ENCODE data around the gene SRSF5. TPM values are rescaled to one million over a fixed set of nuclear protein-coding genes. Genes with fewer than 3 reads are reported as not detected.
A peak's percentile ranks its signal among the peaks of the same experiment; 100 is the strongest.

The SRSF5 gene
- total and polyA plus RNA-seq, 2 of the 13 experiments (the other 11 are each of a cell fraction or from before 2014, with no cell fraction given), result 189 to 277 TPM

DNA sequence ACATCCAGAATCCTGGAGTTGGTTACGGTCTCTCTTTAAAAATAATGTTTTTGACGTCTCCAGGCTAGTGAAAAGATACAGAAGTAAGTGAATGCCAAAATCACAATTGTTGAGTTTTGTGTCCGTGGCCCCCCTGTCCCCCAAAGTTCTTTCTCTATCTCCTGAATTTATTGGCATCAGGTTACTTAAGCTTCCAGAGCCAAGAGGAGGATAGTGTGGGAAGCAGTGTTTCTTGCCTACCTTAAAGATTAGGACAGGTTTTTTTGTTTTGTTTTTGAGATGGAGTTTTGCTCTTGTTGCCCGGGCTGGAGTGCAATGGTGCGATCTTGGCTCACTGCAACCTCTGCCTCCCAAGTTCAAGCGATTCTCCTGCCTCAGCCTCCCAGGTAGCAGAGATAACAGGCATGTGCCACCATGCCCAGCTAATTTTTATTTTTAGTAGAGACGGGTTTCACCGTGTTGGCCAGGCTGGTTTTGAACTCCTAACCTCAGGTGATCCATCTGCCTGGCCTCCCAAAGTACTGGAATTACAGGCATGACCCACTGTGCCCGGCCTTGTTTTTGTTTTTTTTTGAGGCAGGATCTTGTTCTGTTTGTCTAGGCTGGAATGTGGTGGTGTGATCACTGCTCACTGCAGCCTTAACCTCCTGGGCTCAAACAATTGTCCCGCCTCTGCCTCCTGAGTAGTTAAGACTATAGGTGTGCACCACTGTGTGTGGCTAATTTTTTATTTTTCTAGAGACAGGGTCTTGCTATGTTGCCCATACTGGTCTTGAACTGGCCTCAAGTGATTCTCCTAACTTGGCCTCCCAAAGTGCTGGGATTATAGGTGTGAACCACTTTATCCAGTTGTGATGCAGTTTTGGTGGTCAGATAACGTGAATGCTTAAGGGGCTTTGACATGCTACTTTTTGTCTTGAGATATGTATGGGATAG lies 5.4 kb downstream of the SRSF5 start:
- no TSS peak for BruUV-seq (replicated peaks)
- DNase-seq (ENCODE audit: low spot score) (peak; percentile 45), ATAC-seq (peak; percentile 34), FAIRE-seq (no peak)
- in situ Hi-C loops (cut with HindIII; ENCODE audit: extremely low pct_ligation_motif_present, low pct_unique_long_range_greater_than_20kb), result no loop called here
- Histone ChIP-seq H3K4me3 (replicated peaks in 1 of 3; ENCODE audit: insufficient read depth in 1 of 3, low read depth in 2 of 3, low read length in 3 of 3) (no peak overlapping the region), H3K4me1 (ENCODE audit: insufficient read depth, low read length) (peaks cover 61% of the 10 kb centered on the region), H3K79me2 (ENCODE audit: insufficient read depth, low read length) (peaks cover 33% of the 10 kb centered on the region), H3K36me3 (replicated peaks in 1 of 2; ENCODE audit: control insufficient read depth in 1 of 2, insufficient read depth in 2 of 2, low read length in 2 of 2) (peaks cover 18 to 51% of the 10 kb centered on the region in 2 experiments), H3K9ac (ENCODE audit: insufficient read depth, low read depth, low read length) (no peak overlapping the region), H3K27me3 (ENCODE audit: control insufficient read depth in 1 of 2, insufficient read depth in 2 of 2, low read length in 2 of 2) (no peaks in the 10 kb centered on the region; a peak in 1 of 5 replicates), H4K20me1 (ENCODE audit: insufficient read depth, low read length) (peaks cover 34% of the 10 kb centered on the region), H3K9me3 (ENCODE audit: low read length) (no peaks in the 10 kb centered on the region), H3K4me2 (ENCODE audit: low read depth, low read length) (no peak overlapping the region), H2AFZ (ENCODE audit: low read length) (no peak overlapping the region), H3K27ac (ENCODE audit: extremely low read length, insufficient read depth, low read length) (peak overlapping the region; percentile 56)
- WGBS (ENCODE audit: low lambda C conversion rate), result 86% methylated on average over 11 of the region's 11 CpGs
- CTCF ChIA-PET (ENCODE audit: low intra/inter-chr PET ratio, low total read pairs), result no interaction called here
- POLR2A ChIA-PET, result interaction anchor here (1.2 to 4.3 kb wide), 4 partner anchors 21 to 37 kb away, joined by 3 to 31 read pairs (median 8); partner anchors contain the start of gene SLC10A1
- intact Hi-C loops (cut with micrococcal nuclease; ENCODE audit: unreplicated experiment), result no loop called here
- TF ChIP-seq, protein P1, sequence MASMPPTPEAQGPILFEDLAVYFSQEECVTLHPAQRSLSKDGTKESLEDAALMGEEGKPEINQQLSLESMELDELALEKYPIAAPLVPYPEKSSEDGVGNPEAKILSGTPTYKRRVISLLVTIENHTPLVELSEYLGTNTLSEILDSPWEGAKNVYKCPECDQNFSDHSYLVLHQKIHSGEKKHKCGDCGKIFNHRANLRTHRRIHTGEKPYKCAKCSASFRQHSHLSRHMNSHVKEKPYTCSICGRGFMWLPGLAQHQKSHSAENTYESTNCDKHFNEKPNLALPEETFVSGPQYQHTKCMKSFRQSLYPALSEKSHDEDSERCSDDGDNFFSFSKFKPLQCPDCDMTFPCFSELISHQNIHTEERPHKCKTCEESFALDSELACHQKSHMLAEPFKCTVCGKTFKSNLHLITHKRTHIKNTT (CRISPR knock-in tag; IDR thresholded peaks at IDR 0.05), result no peak
- TF ChIP-seq, protein P2, sequence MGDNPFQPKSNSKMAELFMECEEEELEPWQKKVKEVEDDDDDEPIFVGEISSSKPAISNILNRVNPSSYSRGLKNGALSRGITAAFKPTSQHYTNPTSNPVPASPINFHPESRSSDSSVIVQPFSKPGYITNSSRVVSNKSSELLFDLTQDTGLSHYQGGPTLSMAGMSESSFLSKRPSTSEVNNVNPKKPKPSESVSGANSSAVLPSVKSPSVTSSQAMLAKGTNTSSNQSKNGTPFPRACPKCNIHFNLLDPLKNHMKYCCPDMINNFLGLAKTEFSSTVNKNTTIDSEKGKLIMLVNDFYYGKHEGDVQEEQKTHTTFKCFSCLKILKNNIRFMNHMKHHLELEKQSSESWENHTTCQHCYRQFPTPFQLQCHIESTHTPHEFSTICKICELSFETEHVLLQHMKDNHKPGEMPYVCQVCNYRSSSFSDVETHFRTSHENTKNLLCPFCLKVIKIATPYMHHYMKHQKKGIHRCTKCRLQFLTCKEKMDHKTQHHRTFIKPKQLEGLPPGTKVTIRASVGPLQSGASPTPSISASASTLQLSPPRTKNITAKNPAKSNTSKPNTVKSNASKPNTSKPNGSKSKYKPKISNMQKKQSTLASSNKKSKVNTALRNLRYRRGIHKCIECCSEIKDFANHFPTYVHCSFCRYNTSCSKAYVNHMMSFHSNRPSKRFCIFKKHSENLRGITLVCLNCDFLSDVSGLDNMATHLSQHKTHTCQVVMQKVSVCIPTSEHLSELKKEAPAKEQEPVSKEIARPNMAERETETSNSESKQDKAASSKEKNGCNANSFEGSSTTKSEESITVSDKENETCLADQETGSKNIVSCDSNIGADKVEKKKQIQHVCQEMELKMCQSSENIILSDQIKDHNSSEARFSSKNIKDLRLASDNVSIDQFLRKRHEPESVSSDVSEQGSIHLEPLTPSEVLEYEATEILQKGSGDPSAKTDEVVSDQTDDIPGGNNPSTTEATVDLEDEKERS (CRISPR knock-in tag; IDR thresholded peaks at IDR 0.05), result no peak
- TF ChIP-seq, protein P3, sequence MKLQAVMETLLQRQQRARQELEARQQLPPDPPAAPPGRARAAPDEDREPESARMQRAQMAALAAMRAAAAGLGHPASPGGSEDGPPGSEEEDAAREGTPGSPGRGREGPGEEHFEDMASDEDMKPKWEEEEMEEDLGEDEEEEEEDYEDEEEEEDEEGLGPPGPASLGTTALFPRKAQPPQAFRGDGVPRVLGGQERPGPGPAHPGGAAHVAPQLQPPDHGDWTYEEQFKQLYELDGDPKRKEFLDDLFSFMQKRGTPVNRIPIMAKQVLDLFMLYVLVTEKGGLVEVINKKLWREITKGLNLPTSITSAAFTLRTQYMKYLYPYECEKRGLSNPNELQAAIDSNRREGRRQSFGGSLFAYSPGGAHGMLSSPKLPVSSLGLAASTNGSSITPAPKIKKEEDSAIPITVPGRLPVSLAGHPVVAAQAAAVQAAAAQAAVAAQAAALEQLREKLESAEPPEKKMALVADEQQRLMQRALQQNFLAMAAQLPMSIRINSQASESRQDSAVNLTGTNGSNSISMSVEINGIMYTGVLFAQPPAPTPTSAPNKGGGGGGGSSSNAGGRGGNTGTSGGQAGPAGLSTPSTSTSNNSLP (IDR thresholded peaks at IDR 0.05; ENCODE audit: low read depth, low read length), result no peak
- TF ChIP-seq NR2C2 (CRISPR knock-in tag; IDR thresholded peaks at IDR 0.05; ENCODE audit: borderline replicate concordance) (no peak), ZBTB3 (CRISPR knock-in tag; IDR thresholded peaks at IDR 0.05; ENCODE audit: borderline replicate concordance, low read depth) (0 out of 2 replicates have a peak, but pooled peaks have one; percentile 24), ZNF709 (CRISPR knock-in tag; IDR thresholded peaks at IDR 0.05) (no peak), SAP130 (CRISPR knock-in tag; IDR thresholded peaks at IDR 0.05; ENCODE audit: low read depth) (peak; percentile 19; the same call in 1 of the 2 replicates), ASH2L (IDR thresholded peaks at IDR 0.05; ENCODE audit: insufficient read length, low read depth, low read length) (no peak), REPIN1 (CRISPR knock-in tag; IDR thresholded peaks at IDR 0.05; ENCODE audit: borderline replicate concordance, low read depth) (no peak), SMAD1 (CRISPR knock-in tag; IDR thresholded peaks at IDR 0.05; ENCODE audit: borderline replicate concordance, low read depth) (0 out of 2 replicates have a peak, but pooled peaks have one; percentile 41), GATAD1 (CRISPR knock-in tag; IDR thresholded peaks at IDR 0.05) (0 out of 2 replicates have a peak, but pooled peaks have one; percentile 19), KDM5B (CRISPR knock-in tag; IDR thresholded peaks at IDR 0.05; ENCODE audit: borderline replicate concordance) (no peak), ZMYM2 (CRISPR knock-in tag; IDR thresholded peaks at IDR 0.05) (0 out of 2 replicates have a peak, but pooled peaks have one; percentile 58)
- TF ChIP-seq, protein P4, sequence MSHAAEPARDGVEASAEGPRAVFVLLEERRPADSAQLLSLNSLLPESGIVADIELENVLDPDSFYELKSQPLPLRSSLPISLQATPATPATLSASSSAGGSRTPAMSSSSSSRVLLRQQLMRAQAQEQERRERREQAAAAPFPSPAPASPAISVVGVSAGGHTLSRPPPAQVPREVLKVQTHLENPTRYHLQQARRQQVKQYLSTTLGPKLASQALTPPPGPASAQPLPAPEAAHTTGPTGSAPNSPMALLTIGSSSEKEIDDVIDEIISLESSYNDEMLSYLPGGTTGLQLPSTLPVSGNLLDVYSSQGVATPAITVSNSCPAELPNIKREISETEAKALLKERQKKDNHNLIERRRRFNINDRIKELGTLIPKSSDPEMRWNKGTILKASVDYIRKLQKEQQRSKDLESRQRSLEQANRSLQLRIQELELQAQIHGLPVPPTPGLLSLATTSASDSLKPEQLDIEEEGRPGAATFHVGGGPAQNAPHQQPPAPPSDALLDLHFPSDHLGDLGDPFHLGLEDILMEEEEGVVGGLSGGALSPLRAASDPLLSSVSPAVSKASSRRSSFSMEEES (CRISPR knock-in tag; IDR thresholded peaks at IDR 0.05), result no peak

Data from HepG2 (cell line).